Measurements from ENCODE around the gene SPHK2.
"Not testable (repeated sequence)": the region's sequence is repeated elsewhere in the genome, so short reads cannot be mapped to it uniquely, and the experiment has no call there.

The SPHK2 gene

GRCh38 chr19:48624791-48625723 lies 5.8 kb downstream of the SPHK2 start:
- no peak for DNase-seq

GRCh38 chr19:48625891-48626327 lies 6.6 kb downstream of the SPHK2 start:
- DNase-seq = no peak

- no peak for DNase-seq
Observed at GRCh38 chr19:48627201-48627864, 8.0 kb downstream of the SPHK2 start.

GRCh38 chr19:48627865-48628314 lies 8.6 kb downstream of the SPHK2 start:
- DNase-seq = no peak

GRCh38 chr19:48628486-48629296 lies 9.4 kb downstream of the SPHK2 start:
- no peak for DNase-seq

- no peak for DNase-seq
Observed at GRCh38 chr19:48629297-48629598, 9.9 kb downstream of the SPHK2 start.

- DNase-seq = no peak
Observed at GRCh38 chr19:48629599-48630295, 10.4 kb downstream of the SPHK2 start.

GRCh38 chr19:48630296-48631063 lies 11.2 kb downstream of the SPHK2 start:
- peak; percentile 81 for DNase-seq

- DNase-seq = no peak
Observed at GRCh38 chr19:48631225-48631624, 11.9 kb downstream of the SPHK2 start.

GRCh38 chr19:48632286-48632685 lies 13.0 kb downstream of the SPHK2 start:
- DNase-seq = not testable (repeated sequence)

GRCh38 chr19:48632692-48633147 lies 13.4 kb downstream of the SPHK2 start:
- no peak for DNase-seq

- no peak for DNase-seq
Observed at GRCh38 chr19:48633148-48634035, 14.1 kb downstream of the SPHK2 start.

GRCh38 chr19:48634036-48634342 lies 14.7 kb downstream of the SPHK2 start:
- no peak for DNase-seq

- peak; percentile 96 for DNase-seq
Observed at GRCh38 chr19:48634424-48635262, 15.3 kb downstream of the SPHK2 start.

- peak; percentile 78 for DNase-seq
Observed at GRCh38 chr19:48635263-48635965, 16.1 kb downstream of the SPHK2 start.

GRCh38 chr19:48635966-48636858 lies 16.9 kb downstream of the SPHK2 start:
- DNase-seq = no peak

- DNase-seq = peak; percentile 71
Observed at GRCh38 chr19:48636859-48637448, 17.6 kb downstream of the SPHK2 start, which contains the start of gene DBP. Gene DBP (minus strand): TSS chr19:48637379. CDS start chr19:48636994, 385 bp downstream.
